ENCODE measurements around the gene FAM124B. TPM values are rescaled to one million over a fixed set of nuclear protein-coding genes. Genes with fewer than 3 reads are reported as not detected.

Gene FAM124B
- total RNA-seq, 1 experiment from 2014 or later, result 0.83 TPM

DNA sequence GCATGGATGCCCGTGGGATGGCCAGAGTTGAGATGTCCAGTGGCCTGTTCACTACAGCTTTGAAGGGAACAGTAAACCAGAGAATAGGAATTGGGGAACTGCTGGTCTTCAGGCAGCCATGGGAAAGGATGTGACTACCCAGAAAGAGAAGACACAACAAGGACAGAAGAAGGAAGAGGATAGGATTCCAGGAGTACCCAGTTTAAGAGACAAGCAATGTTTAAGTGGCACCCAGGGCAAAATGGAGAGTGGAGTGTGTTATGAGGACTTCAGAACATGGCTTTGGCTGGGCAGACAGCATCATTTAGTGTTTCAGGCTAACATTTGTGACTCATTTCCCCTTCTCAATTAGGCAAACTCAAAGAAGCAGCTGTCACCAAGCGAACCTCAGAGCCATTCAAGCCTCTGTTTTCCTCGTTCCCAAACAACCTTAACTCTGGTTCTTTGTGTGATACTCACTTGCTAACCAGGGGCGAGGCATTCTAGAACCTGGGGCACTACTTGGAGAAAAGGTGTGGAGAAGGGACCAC is 4.0 kb upstream of the FAM124B start:
- H3K56ac ChIP-seq (ENCODE audit: insufficient read length, low read depth, low read length), result no peak overlapping the region
- no peak overlapping the region for H3K4me2 ChIP-seq (ENCODE audit: insufficient read depth, insufficient read length, low read length)
- H3K27ac ChIP-seq (ENCODE audit: insufficient read length, low read depth, low read length), result no peak overlapping the region
- peaks cover 0 to 3% of the 10 kb centered on the region in 2 experiments; a peak in 1 of 4 replicates for H3K4me1 Mint-ChIP-seq
- no peaks in the 10 kb centered on the region for H3K27me3 ChIP-seq (ENCODE audit: insufficient read depth, low read length)
- no peaks in the 10 kb centered on the region for H3K9me3 ChIP-seq (ENCODE audit: control insufficient read depth, low read depth, low read length)
- H2AFZ ChIP-seq (ENCODE audit: low read length), result no peak overlapping the region
- H3K4me1 ChIP-seq (ENCODE audit: insufficient read depth, low read length), result no peaks in the 10 kb centered on the region
- no peak overlapping the region for H3K4ac ChIP-seq (ENCODE audit: low read depth, low read length)
- H3K23ac ChIP-seq (ENCODE audit: insufficient read length, low read depth, low read length), result no peak overlapping the region
- H3K27ac Mint-ChIP-seq, result no peak overlapping the region
- peaks cover 0 to 12% (median 7%) of the 10 kb centered on the region in 3 experiments; a peak in 3 of 7 replicates for H3K36me3 Mint-ChIP-seq (ENCODE audit: insufficient read depth in 1 of 3, low read depth in 3 of 3)
- no peak overlapping the region for H2BK20ac ChIP-seq (ENCODE audit: low read depth, low read length, poor library complexity, severe bottlenecking)
- H3K9me3 Mint-ChIP-seq, result peaks cover 8 to 9% of the 10 kb centered on the region in 2 experiments; a peak in 4 of 5 replicates
- no peaks in the 10 kb centered on the region for H3K79me1 ChIP-seq (ENCODE audit: insufficient read depth, low read depth, low read length, poor library complexity, severe bottlenecking)
- H3K14ac ChIP-seq (ENCODE audit: insufficient read depth, low read length), result no peak overlapping the region
- H4K5ac ChIP-seq (ENCODE audit: insufficient read length, low read depth, low read length), result no peak overlapping the region
- H2BK15ac ChIP-seq (ENCODE audit: low read depth, low read length), result no peak overlapping the region
- no peak overlapping the region for H2BK12ac ChIP-seq (ENCODE audit: insufficient read length, low read depth, low read length)
- no peak overlapping the region for H3K4me3 Mint-ChIP-seq
- no peak overlapping the region for H2BK5ac ChIP-seq (ENCODE audit: insufficient read length, low read length)
- no peak for TF ChIP-seq CTCF (conservative IDR thresholded peaks at IDR 0.05)
- no peak for DNase-seq
- H3K27me3 Mint-ChIP-seq (ENCODE audit: low read depth), result no peaks in the 10 kb centered on the region
- WGBS (ENCODE audit: extremely low coverage, insufficient read length, low lambda C conversion rate), result no CpG with 5 or more reads among the region's 4 CpGs
- H4K8ac ChIP-seq (replicated peaks; ENCODE audit: insufficient read length, low read depth, low read length), result no peak overlapping the region
- H4K20me1 ChIP-seq (ENCODE audit: control insufficient read depth, insufficient read depth, insufficient read length), result no peaks in the 10 kb centered on the region
- no peak overlapping the region for H3K18ac ChIP-seq (ENCODE audit: insufficient read length, low read depth, low read length)
- H3T11ph ChIP-seq (ENCODE audit: low read length), result no peak overlapping the region
- H4K91ac ChIP-seq (ENCODE audit: insufficient read length, low read depth, low read length), result no peak overlapping the region
- H2AK5ac ChIP-seq (ENCODE audit: insufficient read length, low read length), result no peak overlapping the region
- no peaks in the 10 kb centered on the region for H3K23me2 ChIP-seq (ENCODE audit: insufficient read length, low read depth, low read length, poor library complexity, severe bottlenecking)
- no peak overlapping the region for H3K9ac ChIP-seq (ENCODE audit: extremely low read depth, insufficient read length, low read length)
- H2BK120ac ChIP-seq (ENCODE audit: low read depth, low read length, poor library complexity, severe bottlenecking), result no peak overlapping the region
- no peaks in the 10 kb centered on the region for H3K79me2 ChIP-seq (ENCODE audit: insufficient read depth, low read length)
